HG03103 (cell line): ENCODE data around the gene SNX25.
"Not testable (repeated sequence)": the region's sequence is repeated elsewhere in the genome, so short reads cannot be mapped to it uniquely, and the experiment has no call there.

Source experiments
- ATAC-seq: cut with Tn5 transposase; IDR thresholded peaks from one replicate; pipeline ENCODE4 v1.9.1; 2021; ENCODE audit warnings: low read depth; ENCODE audit not compliant: unreplicated experiment

SNX25 gene

DNA sequence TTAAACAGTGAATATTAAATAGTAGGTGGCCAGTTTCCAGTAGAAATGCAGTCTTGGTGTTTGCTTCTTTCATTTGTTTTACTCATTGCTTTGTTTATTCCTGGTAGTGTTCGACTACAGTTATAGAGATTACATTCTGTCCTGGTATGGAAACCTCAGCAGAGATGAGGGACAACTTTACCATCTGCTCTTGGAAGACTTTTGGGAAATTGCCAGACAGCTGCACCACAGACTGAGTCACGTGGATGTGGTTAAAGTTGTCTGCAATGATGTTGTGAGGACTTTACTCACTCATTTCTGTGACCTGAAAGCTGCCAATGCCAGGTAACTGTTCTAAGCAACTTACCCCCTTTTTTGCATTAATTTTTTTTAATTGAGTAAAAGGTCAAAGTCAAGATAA lies 49.3 kb downstream of the SNX25 start:
- not testable (repeated sequence) for ATAC-seq

DNA sequence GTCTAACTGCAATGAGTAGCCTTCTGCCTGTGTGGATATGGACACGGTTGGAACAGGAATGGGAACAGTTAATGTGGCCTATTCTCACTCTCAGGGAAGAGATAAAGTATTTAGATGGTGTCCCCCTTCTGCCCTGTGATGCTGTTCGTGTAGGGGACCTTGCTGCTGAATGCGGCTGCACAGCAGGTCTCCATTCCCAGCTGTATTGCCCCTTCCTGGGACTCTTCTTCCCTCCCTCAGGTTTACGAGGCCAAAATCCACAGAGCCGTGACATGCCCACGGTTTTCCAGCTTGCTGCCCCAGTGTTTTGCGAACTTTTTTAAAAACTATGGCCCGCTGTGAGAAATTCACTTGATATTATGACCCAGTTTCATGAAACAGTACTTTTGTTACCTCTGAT lies 50.3 kb downstream of the SNX25 start:
- ATAC-seq = no peak

GRCh38 chr4:185261946-185262345 lies 52.5 kb downstream of the SNX25 start:
- no peak for ATAC-seq

DNA sequence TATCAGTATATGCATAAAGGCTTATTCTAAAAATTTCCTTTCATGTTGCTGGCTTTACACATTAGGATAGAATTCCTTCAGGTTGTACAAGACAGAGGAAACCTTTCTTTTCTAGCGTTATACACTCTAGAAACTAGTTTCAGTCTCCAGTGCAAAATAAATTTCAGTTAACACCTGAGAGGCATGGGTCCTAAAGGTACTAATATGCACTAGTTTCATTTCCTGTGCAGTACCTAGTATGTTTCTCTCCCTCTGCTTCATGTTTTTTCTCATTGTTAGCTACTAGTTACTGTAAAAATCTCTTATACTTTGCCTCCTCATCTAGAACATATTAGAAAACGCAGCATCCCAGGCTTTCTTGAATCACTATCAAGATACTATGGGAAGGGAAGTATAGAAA lies 54.0 kb downstream of the SNX25 start:
- ATAC-seq = peak; percentile 67

GRCh38 chr4:185265942-185266341 lies 56.5 kb downstream of the SNX25 start:
- peak; percentile 64 for ATAC-seq

DNA sequence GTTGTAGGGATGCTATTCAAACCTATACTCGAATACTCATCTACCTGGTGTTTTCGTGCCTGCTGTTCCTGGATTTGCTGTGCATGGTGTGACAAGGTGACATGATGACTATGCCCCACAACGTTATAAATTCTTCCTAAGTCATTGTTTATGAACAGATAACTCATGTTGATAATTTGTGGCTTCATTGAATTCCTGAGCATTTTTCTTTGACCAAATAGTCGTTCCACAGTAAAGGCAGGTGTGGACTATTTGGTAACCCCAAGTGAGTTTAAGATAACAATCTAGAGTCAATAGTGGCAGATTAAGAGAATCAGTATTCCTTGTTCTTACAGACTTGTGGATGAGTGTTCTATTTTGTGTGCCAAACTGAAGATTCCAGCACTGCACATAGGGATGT lies 59.9 kb downstream of the SNX25 start:
- ATAC-seq = no peak

- no peak for ATAC-seq
Measured at GRCh38 chr4:185270037-185270436, 60.6 kb downstream of the SNX25 start.

DNA sequence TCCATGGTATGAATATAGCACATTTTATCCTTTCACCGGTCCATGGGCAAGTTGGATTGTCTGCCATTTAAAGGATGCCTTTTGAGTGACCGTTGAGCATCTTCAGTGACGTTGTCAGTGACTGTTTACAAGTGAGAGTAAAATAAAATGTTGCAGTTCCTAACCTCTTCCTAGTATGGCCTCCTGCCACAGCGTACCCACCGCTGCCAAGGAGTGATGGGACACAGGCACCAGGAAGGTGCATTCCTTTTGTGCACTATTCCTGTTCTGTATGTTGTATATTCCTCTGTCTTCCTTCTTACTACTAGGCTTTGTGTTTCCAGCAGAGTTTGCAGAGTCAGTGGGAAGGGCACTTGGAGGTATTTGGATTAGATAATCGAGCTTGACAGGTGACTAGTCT lies 61.5 kb downstream of the SNX25 start:
- no peak for ATAC-seq

DNA sequence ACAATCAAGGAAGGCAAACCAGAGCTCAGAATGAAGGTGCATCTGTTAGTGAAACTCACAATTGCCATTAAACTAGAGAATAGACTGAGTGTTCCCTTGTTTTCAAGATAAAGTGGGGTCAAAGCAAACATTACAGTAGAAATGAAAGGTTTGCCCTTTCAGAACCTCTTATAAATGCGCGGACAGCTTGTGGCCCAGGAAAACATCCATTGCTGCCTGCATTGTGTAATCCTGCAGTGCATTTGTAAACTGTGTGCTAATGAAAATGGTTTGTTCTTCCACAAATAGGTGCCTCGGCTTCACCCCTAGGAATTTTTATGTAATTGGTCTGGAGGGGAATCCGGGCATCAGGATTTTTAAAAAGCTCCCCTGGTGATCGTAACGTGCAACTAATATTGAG lies 62.8 kb downstream of the SNX25 start:
- ATAC-seq = no peak

GRCh38 chr4:185275501-185275900 lies 66.1 kb downstream of the SNX25 start:
- no peak for ATAC-seq

GRCh38 chr4:185276036-185276435 lies 66.6 kb downstream of the SNX25 start:
- no peak for ATAC-seq

DNA sequence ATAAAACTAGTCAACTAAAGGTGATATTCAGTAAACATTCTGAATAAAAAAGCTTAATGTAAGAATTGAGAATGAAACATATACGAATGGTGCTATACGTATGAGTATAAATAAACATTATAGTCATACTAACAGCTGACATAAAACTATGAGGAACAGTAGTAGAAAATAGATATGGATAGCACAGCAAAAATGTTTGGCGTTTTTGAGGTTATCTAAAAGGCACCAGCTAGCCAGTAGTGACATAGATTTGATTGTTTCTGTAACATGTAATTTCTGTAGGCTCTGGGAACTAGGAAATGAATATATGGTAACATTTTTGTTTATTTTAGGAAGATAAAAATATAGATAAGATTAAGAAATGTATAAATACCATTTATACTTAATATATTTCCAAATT lies 69.3 kb downstream of the SNX25 start:
- no peak for ATAC-seq

DNA sequence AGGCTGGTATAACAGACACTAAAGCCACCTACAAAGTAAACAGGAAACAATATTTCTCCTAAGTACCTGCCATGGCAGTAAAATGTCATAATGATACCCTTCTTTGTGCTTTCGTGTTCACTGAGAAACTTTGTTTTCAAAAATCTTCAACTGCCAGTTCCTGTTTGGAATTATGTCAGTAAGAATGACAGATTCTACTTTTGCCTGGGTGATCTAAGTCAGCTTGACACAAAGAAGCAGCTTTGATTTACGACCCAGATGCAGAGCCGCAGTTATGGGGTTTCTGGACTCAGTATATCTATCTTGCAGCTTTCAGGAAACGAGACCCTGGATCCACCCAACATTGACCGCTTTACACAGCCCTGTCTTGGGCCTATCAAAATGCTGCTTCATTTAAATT lies 71.2 kb downstream of the SNX25 start:
- ATAC-seq = no peak

GRCh38 chr4:185282968-185283367 lies 73.6 kb downstream of the SNX25 start:
- no peak for ATAC-seq

- ATAC-seq = no peak
Measured at GRCh38 chr4:185283723-185284122, 74.3 kb downstream of the SNX25 start.

GRCh38 chr4:185285632-185286393 lies 76.4 kb downstream of the SNX25 start:
- no peak for ATAC-seq

DNA sequence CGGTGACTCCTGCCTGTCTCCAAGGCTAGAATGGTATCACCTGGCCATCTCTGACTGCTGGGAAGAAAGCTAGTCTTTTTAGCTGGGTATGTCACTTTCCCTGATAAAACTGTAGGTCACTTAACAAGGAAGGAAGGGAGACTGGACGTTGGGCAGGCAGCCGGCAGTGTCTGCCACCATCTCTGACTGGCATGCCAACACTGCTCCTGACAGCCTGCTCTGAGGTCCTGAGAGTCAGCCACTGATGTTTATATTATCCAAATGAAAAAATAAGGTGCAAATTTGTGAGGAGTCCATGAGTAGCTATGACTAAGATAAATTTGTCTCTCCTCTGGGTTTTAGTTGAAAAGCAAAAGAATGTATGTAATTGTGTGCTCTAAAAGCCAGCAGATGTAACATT lies 77.2 kb downstream of the SNX25 start:
- ATAC-seq = no peak

DNA sequence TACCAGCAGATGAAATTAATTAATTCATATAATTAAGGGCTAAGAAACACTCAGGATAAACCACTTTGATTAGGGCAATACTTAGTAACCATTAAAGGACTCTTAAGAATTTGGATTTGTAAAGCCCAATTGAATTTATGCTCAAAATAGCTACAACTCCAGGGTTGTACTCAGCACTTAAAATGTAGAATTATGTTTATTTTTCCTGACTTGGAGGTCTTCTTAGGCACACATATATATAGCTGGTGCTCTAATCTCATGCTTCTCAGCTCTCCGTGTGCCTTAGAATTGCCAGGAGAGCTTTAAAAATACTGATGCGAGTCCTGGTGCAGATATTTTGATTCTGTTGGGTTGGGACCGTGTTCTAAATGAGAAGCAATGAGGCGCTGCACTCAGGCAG lies 77.6 kb downstream of the SNX25 start:
- no peak for ATAC-seq

- ATAC-seq = no peak
Measured at GRCh38 chr4:185290018-185290607, 80.7 kb downstream of the SNX25 start.

- ATAC-seq = no peak
Measured at GRCh38 chr4:185290656-185291055, 81.3 kb downstream of the SNX25 start.

GRCh38 chr4:185293202-185293601 lies 83.8 kb downstream of the SNX25 start:
- no peak for ATAC-seq

- no peak for ATAC-seq
Measured at GRCh38 chr4:185296665-185297460, 87.5 kb downstream of the SNX25 start.
